Measurements from ENCODE around the gene CIC.

CIC gene

GRCh38 chr19:42268704-42269477, at the start of gene CIC:
Gene CIC, plus strand, starts transcription at chr19:42269252. Its CDS starts 2,532 bp downstream, at chr19:42271784.
- Mint-ChIP-seq H3K4me3 (no peak within 1 kb of the TSS), H3K36me3 (ENCODE audit: low read depth) (peaks cover 31% of the 10 kb centered on the region), H3K27ac (peak within 1 kb of the TSS; percentile 99), H3K27me3 (no peaks in the 10 kb centered on the region), H3K9me3 (no peaks in the 10 kb centered on the region), H3K4me1 (ENCODE audit: low read depth) (peaks cover 25% of the 10 kb centered on the region)
- peak; percentile 99 for DNase-seq

DNA sequence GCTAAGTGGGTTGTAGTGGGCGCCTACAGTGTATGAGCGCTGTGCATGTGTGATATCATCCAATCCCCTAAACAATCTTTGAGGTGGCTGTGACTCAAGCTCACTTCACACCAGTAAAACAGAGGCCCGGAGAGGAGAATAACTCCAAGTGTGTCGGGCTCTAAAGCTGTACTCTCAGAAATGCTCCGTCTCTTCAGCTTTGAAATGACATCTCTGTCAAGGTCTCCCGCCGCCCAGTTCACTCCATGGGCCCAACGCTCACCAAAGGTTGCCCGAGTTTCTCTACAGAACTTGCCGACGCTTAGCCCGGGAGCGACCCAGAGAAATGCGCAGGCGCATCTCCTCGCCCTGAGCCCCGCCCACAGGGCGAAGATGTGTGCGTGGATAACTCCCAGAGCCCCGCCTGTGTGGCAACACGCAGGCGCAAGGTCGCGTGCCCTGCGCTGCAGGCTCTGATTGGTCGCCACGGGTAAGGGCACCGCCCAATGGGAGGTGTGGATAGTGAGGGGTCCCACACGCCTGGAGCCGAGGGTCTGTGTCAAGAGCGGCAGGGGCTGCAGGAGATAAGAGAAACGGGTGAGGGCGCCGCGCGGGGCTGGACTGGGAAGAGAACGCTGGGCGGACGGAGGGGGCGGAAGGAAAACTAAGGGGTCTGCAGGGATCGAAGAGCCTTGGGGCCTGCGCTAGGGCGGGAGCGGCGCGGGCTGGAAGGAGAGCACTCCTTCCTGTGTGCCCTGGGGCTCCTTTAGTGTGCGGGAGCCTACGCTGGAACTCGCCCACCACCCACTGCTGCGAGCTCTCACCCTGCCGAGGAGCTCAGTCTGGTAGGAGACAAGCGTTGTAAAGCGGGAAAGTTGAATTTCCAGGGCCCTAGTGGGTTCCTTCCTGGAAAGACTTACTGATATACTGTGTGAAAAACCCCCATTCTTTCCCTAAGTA, 49.0 kb upstream of the CIC start, which contains the start of gene ZNF526:
ZNF526 (plus strand) TSS at position 501 of the 939 bp plus-strand sequence. CDS start 4,092 bp downstream, outside the sequence.
- Mint-ChIP-seq H3K27me3 (no peaks in the 10 kb centered on the region), H3K4me3 (peak within 1 kb of the TSS; percentile 93), H3K4me1 (ENCODE audit: low read depth) (peaks cover 57% of the 10 kb centered on the region), H3K27ac (peak within 1 kb of the TSS; percentile 96), H3K9me3 (no peaks in the 10 kb centered on the region), H3K36me3 (ENCODE audit: low read depth) (peaks cover 49% of the 10 kb centered on the region)
- peak; percentile 97 for DNase-seq

GRCh38 chr19:42220751-42221097, 48.3 kb upstream of the CIC start:
- peak overlapping the region; percentile 93 for H3K4me3 Mint-ChIP-seq
- peaks cover 49% of the 10 kb centered on the region for H3K36me3 Mint-ChIP-seq (ENCODE audit: low read depth)
- H3K4me1 Mint-ChIP-seq (ENCODE audit: low read depth): peaks cover 51% of the 10 kb centered on the region
- H3K27ac Mint-ChIP-seq: peak overlapping the region; percentile 96
- no peak for DNase-seq
- H3K27me3 Mint-ChIP-seq: no peaks in the 10 kb centered on the region
- H3K9me3 Mint-ChIP-seq: no peaks in the 10 kb centered on the region

DNA sequence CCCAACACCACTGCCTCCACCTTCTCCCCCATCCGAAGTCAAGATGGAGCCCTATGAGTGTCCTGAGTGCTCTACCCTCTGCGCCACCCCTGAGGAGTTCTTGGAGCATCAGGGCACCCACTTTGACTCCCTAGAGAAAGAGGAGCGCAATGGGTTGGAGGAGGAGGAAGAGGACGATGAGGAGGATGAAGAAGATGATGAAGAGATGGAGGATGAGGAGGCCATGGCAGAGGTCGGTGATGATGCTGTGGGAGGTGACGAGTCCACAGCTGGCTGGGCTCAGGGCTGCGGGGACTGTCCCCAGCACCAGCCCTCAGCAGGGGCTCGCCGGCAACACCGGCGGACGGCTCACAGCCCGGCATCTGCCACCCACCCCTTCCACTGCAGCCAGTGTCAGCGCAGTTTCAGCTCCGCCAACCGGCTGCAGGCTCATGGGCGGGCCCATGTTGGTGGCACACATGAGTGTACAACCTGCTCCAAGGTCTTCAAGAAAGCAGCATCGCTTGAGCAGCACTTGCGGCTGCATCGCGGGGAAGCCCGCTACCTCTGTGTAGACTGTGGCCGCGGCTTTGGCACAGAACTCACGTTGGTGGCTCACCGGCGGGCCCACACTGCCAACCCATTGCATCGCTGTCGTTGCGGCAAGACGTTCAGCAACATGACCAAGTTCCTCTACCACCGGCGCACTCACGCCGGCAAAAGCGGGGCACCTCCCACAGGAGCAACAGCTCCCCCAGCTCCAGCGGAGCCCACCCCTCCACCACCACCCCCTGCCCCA, 43.9 kb upstream of the CIC start:
- H3K4me3 Mint-ChIP-seq: no peak overlapping the region
- peaks cover 79% of the 10 kb centered on the region for H3K36me3 Mint-ChIP-seq (ENCODE audit: low read depth)
- H3K27ac Mint-ChIP-seq: no peak overlapping the region
- DNase-seq: no peak
- peaks cover 49% of the 10 kb centered on the region for H3K4me1 Mint-ChIP-seq (ENCODE audit: low read depth)
- H3K27me3 Mint-ChIP-seq: no peaks in the 10 kb centered on the region
- H3K9me3 Mint-ChIP-seq: no peaks in the 10 kb centered on the region

- DNase-seq: no peak
- no peak overlapping the region for H3K27ac Mint-ChIP-seq
- no peak overlapping the region for H3K4me3 Mint-ChIP-seq
- H3K4me1 Mint-ChIP-seq (ENCODE audit: low read depth): peaks cover 46% of the 10 kb centered on the region
- no peaks in the 10 kb centered on the region for H3K27me3 Mint-ChIP-seq
- no peaks in the 10 kb centered on the region for H3K9me3 Mint-ChIP-seq
- H3K36me3 Mint-ChIP-seq (ENCODE audit: low read depth): peaks cover 79% of the 10 kb centered on the region
Observed at GRCh38 chr19:42225718-42226292, 43.2 kb upstream of the CIC start.

- no peaks in the 10 kb centered on the region for H3K27me3 Mint-ChIP-seq
- H3K4me3 Mint-ChIP-seq: no peak overlapping the region
- DNase-seq: no peak
- no peaks in the 10 kb centered on the region for H3K9me3 Mint-ChIP-seq
- H3K27ac Mint-ChIP-seq: peak overlapping the region; percentile 31
- peaks cover 88% of the 10 kb centered on the region for H3K36me3 Mint-ChIP-seq (ENCODE audit: low read depth)
- peaks cover 41% of the 10 kb centered on the region for H3K4me1 Mint-ChIP-seq (ENCODE audit: low read depth)
Observed at GRCh38 chr19:42226886-42227285, 42.2 kb upstream of the CIC start.

DNA sequence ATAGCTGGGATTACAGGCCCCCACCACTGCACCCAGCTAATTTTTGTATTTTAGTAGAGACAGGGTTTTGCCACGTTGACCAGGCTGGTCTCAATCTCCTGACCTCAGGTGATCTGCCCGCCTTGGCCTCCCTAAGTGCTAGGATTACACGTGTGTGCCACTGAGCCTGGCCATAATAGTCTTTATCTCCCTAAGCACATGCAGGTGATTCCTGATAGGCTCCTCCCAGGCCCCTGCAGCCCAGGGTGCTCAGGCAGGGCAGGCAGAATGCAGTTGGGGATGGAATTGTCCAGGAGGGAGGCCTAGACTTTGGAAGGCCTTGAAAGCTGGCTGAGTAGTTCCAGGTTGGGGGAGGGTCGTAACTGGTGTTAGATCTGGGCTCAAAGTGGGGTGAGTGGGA, 40.4 kb upstream of the CIC start:
- DNase-seq: no peak
- H3K36me3 Mint-ChIP-seq (ENCODE audit: low read depth): peaks cover 94% of the 10 kb centered on the region
- H3K9me3 Mint-ChIP-seq: no peaks in the 10 kb centered on the region
- peaks cover 30% of the 10 kb centered on the region for H3K4me1 Mint-ChIP-seq (ENCODE audit: low read depth)
- no peaks in the 10 kb centered on the region for H3K27me3 Mint-ChIP-seq
- H3K4me3 Mint-ChIP-seq: no peak overlapping the region
- H3K27ac Mint-ChIP-seq: peak overlapping the region; percentile 88

DNA sequence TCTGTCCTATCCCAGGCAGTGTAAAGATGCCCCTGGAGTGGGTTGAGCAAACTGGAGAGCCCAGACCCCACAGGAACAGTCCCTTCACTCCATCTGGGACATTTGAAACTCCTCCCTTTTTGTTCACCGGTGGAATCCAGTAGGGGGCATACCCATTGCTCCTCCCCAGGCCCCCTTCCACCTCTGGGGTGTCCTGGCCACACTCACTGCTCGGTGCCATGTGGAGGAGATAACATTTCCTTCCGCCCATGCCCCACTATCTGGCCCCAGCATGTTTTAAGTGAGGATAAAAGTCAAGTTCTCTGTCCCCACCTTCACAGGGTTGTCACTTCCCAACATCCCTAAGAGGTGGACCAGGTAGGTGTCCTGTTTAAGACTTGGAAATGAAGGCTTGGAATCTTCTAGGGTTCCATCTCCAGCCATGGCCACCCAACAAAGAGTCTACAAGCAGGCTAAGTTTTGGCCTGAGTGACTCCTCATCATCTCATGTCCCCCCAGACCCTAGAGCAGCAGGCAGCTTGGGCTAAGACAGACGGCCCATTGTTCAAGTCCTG, 39.7 kb upstream of the CIC start:
- DNase-seq: no peak
- peaks cover 98% of the 10 kb centered on the region for H3K36me3 Mint-ChIP-seq (ENCODE audit: low read depth)
- H3K4me3 Mint-ChIP-seq: no peak overlapping the region
- H3K27me3 Mint-ChIP-seq: no peaks in the 10 kb centered on the region
- H3K27ac Mint-ChIP-seq: peak overlapping the region; percentile 88
- peaks cover 30% of the 10 kb centered on the region for H3K4me1 Mint-ChIP-seq (ENCODE audit: low read depth)
- H3K9me3 Mint-ChIP-seq: no peaks in the 10 kb centered on the region

DNA sequence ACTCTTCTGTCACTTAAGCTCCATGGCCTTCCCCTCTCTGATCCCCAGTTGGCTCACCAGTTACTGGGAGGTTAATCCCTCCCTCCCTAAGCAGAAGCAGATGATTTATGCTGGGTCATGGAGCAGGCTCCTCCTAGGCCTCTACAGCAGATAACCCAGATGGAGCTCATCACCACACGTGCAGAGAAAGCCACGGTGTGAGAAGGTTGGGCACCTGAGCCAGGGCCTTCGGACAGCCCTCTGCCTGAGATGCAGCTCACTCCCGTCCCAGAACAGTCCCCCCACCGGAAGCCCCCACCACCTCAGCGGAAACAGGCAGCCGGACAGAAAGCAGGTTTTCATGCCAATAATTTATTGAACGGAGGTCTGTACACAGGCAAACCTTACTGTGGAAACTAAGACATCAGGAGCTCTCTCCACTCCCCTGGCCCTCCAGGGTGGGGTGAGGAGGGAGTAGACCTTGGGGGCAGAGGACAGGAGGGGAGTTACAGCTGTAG, 39.1 kb upstream of the CIC start:
- H3K4me1 Mint-ChIP-seq (ENCODE audit: low read depth): peaks cover 29% of the 10 kb centered on the region
- no peak for DNase-seq
- H3K9me3 Mint-ChIP-seq: no peaks in the 10 kb centered on the region
- no peaks in the 10 kb centered on the region for H3K27me3 Mint-ChIP-seq
- H3K36me3 Mint-ChIP-seq (ENCODE audit: low read depth): peaks cover 98% of the 10 kb centered on the region
- no peak overlapping the region for H3K4me3 Mint-ChIP-seq
- H3K27ac Mint-ChIP-seq: peak overlapping the region; percentile 88

DNA sequence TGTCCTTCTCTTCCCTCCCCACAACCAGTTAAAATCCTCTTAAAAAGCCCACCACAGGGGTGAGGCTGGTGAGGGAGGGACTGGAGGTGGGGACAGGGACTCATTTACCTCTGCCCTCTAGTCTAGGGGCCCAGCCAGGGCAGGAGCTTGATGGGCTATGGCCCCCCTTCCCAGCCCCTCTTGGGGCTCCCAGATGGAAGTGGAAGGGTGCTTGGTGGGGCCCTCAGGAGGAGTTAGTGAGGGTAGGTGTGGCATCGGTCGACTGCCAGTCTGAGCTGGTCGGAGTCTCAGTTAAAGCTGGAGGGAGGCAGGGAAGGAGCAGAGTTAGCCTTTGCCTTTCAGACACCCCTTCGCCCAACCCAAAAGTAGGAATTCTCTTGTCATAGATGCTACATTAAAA, 38.5 kb upstream of the CIC start:
- no peaks in the 10 kb centered on the region for H3K27me3 Mint-ChIP-seq
- peaks cover 98% of the 10 kb centered on the region for H3K36me3 Mint-ChIP-seq (ENCODE audit: low read depth)
- peak overlapping the region; percentile 47 for H3K27ac Mint-ChIP-seq
- DNase-seq: no peak
- peaks cover 32% of the 10 kb centered on the region for H3K4me1 Mint-ChIP-seq (ENCODE audit: low read depth)
- no peak overlapping the region for H3K4me3 Mint-ChIP-seq
- no peaks in the 10 kb centered on the region for H3K9me3 Mint-ChIP-seq

DNA sequence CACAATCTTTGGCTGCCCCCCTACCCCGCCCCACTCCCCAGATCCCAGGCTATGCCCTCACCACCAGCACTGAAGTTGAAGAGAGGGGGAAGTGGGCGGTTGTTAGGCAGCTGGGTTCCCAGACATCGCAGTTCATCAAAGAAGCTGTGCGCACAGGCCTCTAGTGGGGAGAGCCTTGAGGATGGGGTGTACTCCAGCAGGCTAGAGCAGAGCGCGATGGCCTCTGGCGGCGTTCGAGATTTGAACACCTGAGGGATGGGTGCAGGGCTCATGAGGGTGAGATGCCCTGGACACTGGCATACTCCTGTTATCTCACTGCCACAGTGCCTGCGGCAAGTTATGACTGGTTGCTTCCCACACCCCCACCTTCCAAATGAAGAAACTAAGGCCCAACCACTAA, 36.6 kb upstream of the CIC start:
- H3K36me3 Mint-ChIP-seq (ENCODE audit: low read depth): peaks cover 96% of the 10 kb centered on the region
- DNase-seq: no peak
- no peak overlapping the region for H3K4me3 Mint-ChIP-seq
- H3K4me1 Mint-ChIP-seq (ENCODE audit: low read depth): peaks cover 26% of the 10 kb centered on the region
- H3K27ac Mint-ChIP-seq: peak overlapping the region; percentile 57
- no peaks in the 10 kb centered on the region for H3K27me3 Mint-ChIP-seq
- H3K9me3 Mint-ChIP-seq: no peaks in the 10 kb centered on the region

DNA sequence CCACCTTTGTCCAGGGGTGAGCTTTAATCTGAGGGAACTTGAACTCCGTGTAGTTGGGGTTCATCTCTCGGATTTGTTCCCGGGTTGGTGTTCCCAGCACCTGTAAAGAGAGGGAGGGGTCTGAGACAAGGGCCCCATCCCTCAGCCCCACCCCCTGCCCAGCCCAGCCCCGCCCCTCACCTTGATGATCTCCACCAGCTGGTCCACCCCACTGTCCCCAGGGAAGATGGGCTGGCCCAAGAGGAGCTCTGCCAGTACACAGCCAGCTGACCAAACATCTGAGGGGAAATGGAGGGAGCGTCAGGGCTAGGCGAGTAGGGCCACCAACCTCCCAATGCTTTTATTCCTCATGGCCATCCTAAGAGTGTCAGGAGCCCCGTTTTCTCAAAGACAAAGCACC, 35.9 kb upstream of the CIC start:
- Mint-ChIP-seq H3K4me3 (no peak overlapping the region), H3K27ac (peak overlapping the region; percentile 63), H3K9me3 (no peaks in the 10 kb centered on the region), H3K27me3 (no peaks in the 10 kb centered on the region), H3K36me3 (ENCODE audit: low read depth) (peaks cover 90% of the 10 kb centered on the region), H3K4me1 (ENCODE audit: low read depth) (peaks cover 22% of the 10 kb centered on the region)
- DNase-seq: no peak

DNA sequence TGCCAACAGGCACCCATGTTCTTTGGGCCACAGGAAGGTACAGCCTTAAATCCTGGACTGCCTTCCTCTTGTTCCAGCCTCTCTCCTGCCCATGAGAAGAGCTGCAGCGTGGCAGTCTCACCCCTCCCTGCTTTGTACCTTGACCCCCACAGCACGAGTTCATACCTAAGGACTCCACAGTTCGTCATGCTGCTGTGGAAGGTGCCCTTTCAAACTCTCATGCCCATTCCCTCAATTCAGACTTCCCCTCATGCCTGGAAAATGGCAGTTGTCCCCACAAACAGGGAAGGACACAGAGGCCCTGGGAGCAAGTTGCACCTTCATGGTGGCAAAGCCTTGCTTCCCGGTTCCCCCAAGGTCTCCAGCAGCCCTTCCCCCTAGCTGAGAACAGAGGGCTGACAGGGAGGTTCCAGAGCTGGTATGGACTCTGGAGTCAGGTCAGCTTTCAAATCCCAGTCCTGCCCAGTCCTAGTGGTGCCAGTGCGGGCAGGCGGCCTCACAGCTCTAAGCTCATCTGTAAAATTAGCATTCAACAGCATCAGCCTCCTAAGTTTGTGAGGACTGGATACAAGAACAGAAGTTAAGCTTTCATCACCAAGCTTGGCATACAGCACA, 35.3 kb upstream of the CIC start:
- no peaks in the 10 kb centered on the region for H3K9me3 Mint-ChIP-seq
- no peaks in the 10 kb centered on the region for H3K27me3 Mint-ChIP-seq
- H3K36me3 Mint-ChIP-seq (ENCODE audit: low read depth): peaks cover 85% of the 10 kb centered on the region
- H3K4me1 Mint-ChIP-seq (ENCODE audit: low read depth): peaks cover 18% of the 10 kb centered on the region
- no peak overlapping the region for H3K4me3 Mint-ChIP-seq
- peak overlapping the region; percentile 63 for H3K27ac Mint-ChIP-seq
- DNase-seq: no peak

All from activated T-cell treated with anti-CD3 and anti-CD28 coated beads, Interleukin-2, amount 50 U/mL, for 24 hours (primary cell).